ENCODE data around the gene GNGT2. TPM values are rescaled to one million over a fixed set of nuclear protein-coding genes. Genes with fewer than 3 reads are reported as not detected.
A peak's percentile ranks its signal among the peaks of the same experiment; 100 is the strongest.

The GNGT2 gene
- not detected for total RNA-seq

DNA sequence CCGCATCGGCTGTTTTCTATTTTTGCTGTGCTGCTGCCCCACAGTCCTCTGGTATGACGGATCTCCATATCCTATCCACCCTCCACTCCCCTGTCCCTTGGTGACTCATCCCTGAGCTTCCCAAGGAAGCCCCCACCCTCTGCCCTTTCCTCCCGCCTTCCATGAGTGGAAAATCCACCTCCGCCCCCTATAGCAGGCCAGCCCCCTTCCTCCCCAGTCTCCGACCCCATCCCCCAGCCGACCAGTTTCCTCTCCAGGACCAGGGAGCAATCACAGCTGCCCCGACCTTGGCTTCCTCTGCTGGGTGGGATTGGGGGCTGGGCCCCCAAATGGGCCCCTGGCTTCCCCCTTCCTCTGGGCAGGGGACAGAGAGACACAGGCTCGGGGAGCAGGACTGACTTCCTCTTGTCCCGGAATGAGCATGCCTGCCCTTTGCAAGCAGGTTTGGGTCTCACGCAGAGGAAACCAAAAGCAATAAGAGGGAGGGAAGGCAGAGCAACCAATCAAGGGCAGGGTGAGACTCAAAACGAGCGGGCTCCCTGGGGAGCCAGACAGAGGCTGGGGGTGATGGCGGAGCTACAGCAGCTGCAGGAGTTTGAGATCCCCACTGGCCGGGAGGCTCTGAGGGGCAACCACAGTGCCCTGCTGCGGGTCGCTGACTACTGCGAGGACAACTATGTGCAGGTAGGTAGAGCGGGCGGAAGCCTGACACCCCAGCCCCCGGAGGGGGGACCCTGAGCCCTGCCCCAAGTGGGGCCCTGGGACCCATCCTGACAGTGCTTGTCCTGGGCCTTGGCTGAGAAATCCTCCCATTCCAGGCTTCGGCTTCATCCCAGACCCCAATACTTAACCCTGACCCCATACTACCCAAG is at the start of gene GNGT2, which contains the start of gene ABI3:
GNGT2 (minus strand) TSS at position 417 of the 872 bp plus-strand sequence. CDS start 3,152 bp downstream, outside the sequence.
ABI3 (plus strand) TSS at position 550 of the 872 bp plus-strand sequence; CDS start at position 568, 18 bp downstream.
- DNase-seq (ENCODE audit: low spot score in 2 of 2) = peak in 1 of 2 donors; percentile 67
- no peaks in the 10 kb centered on the region for H3K4me1 ChIP-seq
- H3K36me3 ChIP-seq = no peaks in the 10 kb centered on the region
- peak within 1 kb of the TSS in 1 of 2 donors; percentile 42 for H3K27ac ChIP-seq
- no peak for TF ChIP-seq CTCF (IDR thresholded peaks at IDR 0.05)
- H3K27me3 ChIP-seq = no peaks in the 10 kb centered on the region
- intact Hi-C loops (cut with DNase I) = no loop called here
- H3K4me3 ChIP-seq = peak within 1 kb of the TSS; percentile 8 to 55
- no peaks in the 10 kb centered on the region for H3K9me3 ChIP-seq

GRCh38 chr17:49259663-49260010 is 49.3 kb upstream of the GNGT2 start:
- H3K9me3 ChIP-seq = no peaks in the 10 kb centered on the region
- intact Hi-C loops (cut with DNase I) = no loop called here
- peaks cover 0 to 4% of the 10 kb centered on the region in 2 donors for H3K4me1 ChIP-seq
- H3K27ac ChIP-seq = peak overlapping the region; percentile 79 to 93
- peak overlapping the region; percentile 64 to 93 for H3K4me3 ChIP-seq
- TF ChIP-seq CTCF (IDR thresholded peaks at IDR 0.05) = no peak
- H3K36me3 ChIP-seq = no peaks in the 10 kb centered on the region
- DNase-seq (ENCODE audit: low spot score in 2 of 2) = no peak
- H3K27me3 ChIP-seq = no peaks in the 10 kb centered on the region

DNA sequence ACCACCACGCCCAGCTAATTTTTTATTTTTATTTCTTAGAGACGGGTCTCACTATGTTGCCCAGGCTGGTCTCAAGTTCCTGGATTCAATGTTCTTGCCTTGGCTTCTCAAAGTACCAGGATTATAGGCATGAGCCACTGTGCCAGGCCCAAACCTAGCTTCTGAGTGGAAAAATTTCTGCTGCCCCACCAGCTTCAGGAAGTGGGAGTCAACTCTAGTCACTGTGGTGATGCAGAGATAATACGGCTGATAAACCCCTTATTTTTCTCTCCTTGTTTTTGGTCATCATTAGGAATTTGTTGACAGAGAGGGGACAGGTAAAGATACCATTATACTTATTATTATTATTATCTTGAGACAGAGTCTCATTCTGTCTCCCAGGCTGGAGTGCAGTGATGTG is 48.0 kb upstream of the GNGT2 start:
- Histone ChIP-seq H3K4me3 (no peak overlapping the region), H3K9me3 (no peaks in the 10 kb centered on the region)

GRCh38 chr17:49255125-49255524 is 44.8 kb upstream of the GNGT2 start:
- Histone ChIP-seq H3K36me3 (no peaks in the 10 kb centered on the region), H3K27ac (no peak overlapping the region), H3K4me1 (no peaks in the 10 kb centered on the region), H3K9me3 (no peaks in the 10 kb centered on the region), H3K4me3 (no peak overlapping the region), H3K27me3 (no peaks in the 10 kb centered on the region)
- TF ChIP-seq CTCF (IDR thresholded peaks at IDR 0.05) = no peak
- intact Hi-C loops (cut with DNase I) = no loop called here
- no peak for DNase-seq (ENCODE audit: low spot score in 2 of 2)

More for the DNA sequence above, 48.0 kb upstream of the GNGT2 start:
- no peak for DNase-seq (ENCODE audit: low spot score in 2 of 2)
- H3K4me1 ChIP-seq = peaks cover 0 to 4% of the 10 kb centered on the region in 2 donors
- no peaks in the 10 kb centered on the region for H3K27me3 ChIP-seq
- intact Hi-C loops (cut with DNase I) = no loop called here
- TF ChIP-seq CTCF (IDR thresholded peaks at IDR 0.05) = no peak
- H3K27ac ChIP-seq = no peak overlapping the region
- no peaks in the 10 kb centered on the region for H3K36me3 ChIP-seq

DNA sequence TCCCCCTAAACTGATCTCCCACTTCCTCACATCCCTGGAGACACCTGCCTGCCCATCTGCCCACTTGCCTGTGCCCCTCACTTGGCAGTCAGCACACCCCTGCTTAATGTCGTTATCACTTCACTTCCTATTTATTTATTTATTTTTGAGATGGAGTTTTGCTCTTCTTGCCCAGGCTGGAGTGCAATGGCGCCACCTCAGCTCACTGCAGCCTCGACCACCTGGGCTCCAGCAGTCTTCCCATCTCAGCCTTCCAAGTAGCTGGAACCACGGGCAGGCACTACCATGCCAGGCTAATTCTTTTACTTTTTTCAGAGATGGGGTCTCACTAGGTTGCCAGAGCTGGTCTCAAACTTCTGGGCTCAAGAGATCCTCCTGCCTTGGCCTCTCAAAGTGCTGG is 43.7 kb upstream of the GNGT2 start:
- Histone ChIP-seq H3K27me3 (no peaks in the 10 kb centered on the region), H3K36me3 (no peaks in the 10 kb centered on the region), H3K9me3 (no peaks in the 10 kb centered on the region), H3K4me3 (no peak overlapping the region), H3K27ac (no peak overlapping the region), H3K4me1 (no peaks in the 10 kb centered on the region)
- intact Hi-C loops (cut with DNase I) = no loop called here
- TF ChIP-seq CTCF (IDR thresholded peaks at IDR 0.05) = no peak
- no peak for DNase-seq (ENCODE audit: low spot score in 2 of 2)
